ENCODE data around the gene TFAP2B.

- TF ChIP-seq, protein P1, sequence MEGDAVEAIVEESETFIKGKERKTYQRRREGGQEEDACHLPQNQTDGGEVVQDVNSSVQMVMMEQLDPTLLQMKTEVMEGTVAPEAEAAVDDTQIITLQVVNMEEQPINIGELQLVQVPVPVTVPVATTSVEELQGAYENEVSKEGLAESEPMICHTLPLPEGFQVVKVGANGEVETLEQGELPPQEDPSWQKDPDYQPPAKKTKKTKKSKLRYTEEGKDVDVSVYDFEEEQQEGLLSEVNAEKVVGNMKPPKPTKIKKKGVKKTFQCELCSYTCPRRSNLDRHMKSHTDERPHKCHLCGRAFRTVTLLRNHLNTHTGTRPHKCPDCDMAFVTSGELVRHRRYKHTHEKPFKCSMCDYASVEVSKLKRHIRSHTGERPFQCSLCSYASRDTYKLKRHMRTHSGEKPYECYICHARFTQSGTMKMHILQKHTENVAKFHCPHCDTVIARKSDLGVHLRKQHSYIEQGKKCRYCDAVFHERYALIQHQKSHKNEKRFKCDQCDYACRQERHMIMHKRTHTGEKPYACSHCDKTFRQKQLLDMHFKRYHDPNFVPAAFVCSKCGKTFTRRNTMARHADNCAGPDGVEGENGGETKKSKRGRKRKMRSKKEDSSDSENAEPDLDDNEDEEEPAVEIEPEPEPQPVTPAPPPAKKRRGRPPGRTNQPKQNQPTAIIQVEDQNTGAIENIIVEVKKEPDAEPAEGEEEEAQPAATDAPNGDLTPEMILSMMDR (IDR thresholded peaks at IDR 0.05; ENCODE audit: insufficient read depth, low read depth, low read length), result no peak
- TF ChIP-seq EZH2 (IDR thresholded peaks at IDR 0.05; ENCODE audit: insufficient read depth, low read length), result no peak
Observed at GRCh38 chr6:50837589-50838445, 19.1 kb downstream of the TFAP2B start.

Measured in astrocyte (in vitro differentiated cells and primary cell).